CD14-positive monocyte (primary cell): ENCODE results near the gene FAM180A. TPM values are rescaled to one million over a fixed set of nuclear protein-coding genes. Genes with fewer than 3 reads are reported as not detected.

Experiments
- DNase-seq, 3 donors: peaks; one replicate each; pipeline ENCODE4 v3.0.0-alpha.2; 2011 to 2022
- H2AFZ ChIP-seq: 2 replicates; pipeline ENCODE4 v1.6.0; 2012; ENCODE audit warnings: mild to moderate bottlenecking, low read depth, low read length, inconsistent platforms; ENCODE audit not compliant: insufficient read depth, poor library complexity, severe bottlenecking
- H3K27ac ChIP-seq, 2 donors: 1 replicate in 1 of 2; 2 replicates in 1 of 2; pipeline ENCODE4 v1.5.1; 2012 to 2013; ENCODE audit warnings: low read length in 2 of 2, control low read depth in 1 of 2, inconsistent platforms in 1 of 2, low read depth in 1 of 2, mild to moderate bottlenecking in 1 of 2
- H3K27me3 ChIP-seq, 2 donors: one replicate each; pipeline versions ENCODE4 v1.6.0 to v1.6.1; 2011 to 2013; ENCODE audit warnings: low read length in 2 of 2; ENCODE audit not compliant: control insufficient read depth in 2 of 2, insufficient read depth in 2 of 2
- H3K36me3 ChIP-seq, 2 donors: replicated peaks in 1 of 2; 1 replicate in 1 of 2; 2 replicates in 1 of 2; pipeline versions ENCODE4 v1.5.1 to v1.6.1; 2012 to 2013; ENCODE audit warnings: low read length in 2 of 2, control low read depth in 1 of 2, inconsistent platforms in 1 of 2, mild to moderate bottlenecking in 1 of 2; ENCODE audit not compliant: insufficient read depth in 2 of 2, control insufficient read depth in 1 of 2
- H3K4me1 ChIP-seq, 2 donors: 1 replicate in 1 of 2; 2 replicates in 1 of 2; pipeline versions ENCODE4 v1.5.1 to v1.6.1; 2012 to 2013; ENCODE audit warnings: low read length in 2 of 2, control low read depth in 1 of 2, inconsistent platforms in 1 of 2, mild to moderate bottlenecking in 1 of 2, moderate library complexity in 1 of 2; ENCODE audit not compliant: insufficient read depth in 2 of 2, control insufficient read depth in 1 of 2
- H3K4me2 ChIP-seq: replicated peaks from 2 replicates; pipeline ENCODE3; 2012; ENCODE audit warnings: low read length, moderate library complexity, mild to moderate bottlenecking; ENCODE audit not compliant: poor library complexity, severe bottlenecking; ENCODE audit errors: extremely low read depth
- H3K4me3 ChIP-seq, 3 experiments: fragments of 200-600 bp in 1 of 3; sonication (generic) in 1 of 3; replicated peaks in 1 of 3; 1 replicate in 2 of 3; 2 replicates in 1 of 3; pipeline ENCODE4 v1.5.1; 2011 to 2013; ENCODE audit warnings: low read length in 3 of 3, mild to moderate bottlenecking in 3 of 3, control low read depth in 2 of 3, low read depth in 2 of 3, inconsistent platforms in 1 of 3, moderate library complexity in 1 of 3
- H3K79me2 ChIP-seq: 2 replicates; pipeline ENCODE4 v1.6.0; 2012; ENCODE audit warnings: mild to moderate bottlenecking, control low read depth, inconsistent platforms, low read length, moderate library complexity; ENCODE audit not compliant: insufficient read depth
- H3K9ac ChIP-seq: 2 replicates; pipeline ENCODE4 v1.6.0; 2017; ENCODE audit warnings: low read length, mild to moderate bottlenecking; ENCODE audit not compliant: insufficient read depth, poor library complexity, severe bottlenecking
- H3K9me3 ChIP-seq, 2 donors: replicated peaks in 1 of 2; 1 replicate in 1 of 2; 2 replicates in 1 of 2; pipeline versions ENCODE4 v1.5.1 to v1.6.1; 2012 to 2013; ENCODE audit warnings: low read length in 2 of 2, control low read depth in 1 of 2; ENCODE audit not compliant: control insufficient read depth in 1 of 2, insufficient read depth in 1 of 2
- H4K20me1 ChIP-seq: 2 replicates; pipeline ENCODE4 v1.6.0; 2012; ENCODE audit warnings: mild to moderate bottlenecking, low read length, control low read depth, moderate library complexity; ENCODE audit not compliant: insufficient read depth
- H3K27ac Mint-ChIP-seq, 7 donors: one replicate each; pipeline ENCODE4 v1.8.0; 2020; ENCODE audit warnings: mild to moderate bottlenecking in 7 of 7, mixed read lengths in 7 of 7, moderate library complexity in 6 of 7, inconsistent platforms in 2 of 7
- H3K27me3 Mint-ChIP-seq, 3 donors: one replicate each; pipeline ENCODE4 v1.8.0; 2021 to 2022; ENCODE audit warnings: low read depth in 3 of 3, mild to moderate bottlenecking in 3 of 3, mixed read lengths in 3 of 3, moderate library complexity in 3 of 3, inconsistent platforms in 1 of 3
- H3K36me3 Mint-ChIP-seq, 2 donors: one replicate each; pipeline ENCODE4 v1.8.0; 2020; ENCODE audit warnings: mixed read lengths in 2 of 2, inconsistent platforms in 1 of 2, mild to moderate bottlenecking in 1 of 2
- H3K4me1 Mint-ChIP-seq: one replicate; pipeline ENCODE4 v1.8.0; 2020; ENCODE audit warnings: mild to moderate bottlenecking, mixed read lengths
- H3K4me3 Mint-ChIP-seq, 2 donors: one replicate each; pipeline ENCODE4 v1.8.0; 2020; ENCODE audit warnings: mild to moderate bottlenecking in 2 of 2, mixed read lengths in 2 of 2, moderate library complexity in 1 of 2
- H3K9me3 Mint-ChIP-seq, 7 donors: one replicate each; pipeline ENCODE4 v1.8.0; 2020 to 2022; ENCODE audit warnings: mixed read lengths in 7 of 7, mild to moderate bottlenecking in 6 of 7, moderate library complexity in 6 of 7, inconsistent platforms in 2 of 7
- CTCF ChIP-seq: fragments of 200-600 bp; IDR thresholded peaks from one replicate; pipeline ENCODE4 v1.8.0; 2022; ENCODE audit warnings: antibody characterized with exemption, mild to moderate bottlenecking
- WGBS: methylation state at CpG from one replicate; pipeline ENCODE4 v1.1.5; 2013; ENCODE audit warnings: missing lambda C conversion rate; ENCODE audit not compliant: insufficient coverage; 5-methylcytosine and 5-hydroxymethylcytosine counted together
- intact Hi-C, 2 donors: fragments of 100-400 bp; cut with micrococcal nuclease; formaldehyde crosslinking; loops; one replicate each; pipeline versions ENCODE4 v1.15.0 to v1.15.1; 2023
- polyA minus RNA-seq: library from RNA; depleted of rRNA, polyadenylated mRNA; stranded (reverse); fragments of >200 nt; gene quantifications from 2 replicates; pipeline ENCODE4 v1.2.3, GENCODE V29; 2012
- polyA plus RNA-seq, 3 donors: library from polyadenylated mRNA; depleted of rRNA in 1 of 3; unstranded in 2 of 3; stranded (reverse) in 1 of 3; fragments of 300-500 nt in 2 of 3; fragments of >200 nt in 1 of 3; fragmentation: Illumina TruSeq in 2 of 3; gene quantifications; 1 replicate in 2 of 3; 2 replicates in 1 of 3; pipeline ENCODE4 v1.2.3, GENCODE V29; 2012 to 2021
- total RNA-seq, 12 experiments: library from RNA in 1 of 12; stranded (reverse) in 1 of 12; fragments of 120-200 nt in 1 of 12; gene quantifications; one replicate each; pipeline ENCODE4 v1.2.4 and lab custom pipeline; 2013 to 2026; ENCODE audit warnings: mixed read lengths in 6 of 12, inconsistent platforms in 1 of 12

Gene FAM180A
- not detected for total RNA-seq (2013)
- not detected for polyA plus RNA-seq
- not detected in 2 replicates for polyA minus RNA-seq
- total RNA-seq (lab: John Stamatoyannopoulos, UW), result 0 to 0.45 (median 0) reads per million in 11 experiments

- Histone ChIP-seq H3K79me2 (no peaks in the 10 kb centered on the region), H3K4me3 (no peak within 1 kb of the TSS), H4K20me1 (no peaks in the 10 kb centered on the region), H3K4me2 (no peak within 1 kb of the TSS), H3K27me3 (no peaks in the 10 kb centered on the region), H3K9me3 (no peaks in the 10 kb centered on the region), H3K4me1 (no peaks in the 10 kb centered on the region), H3K27ac (no peak within 1 kb of the TSS), H3K36me3 (no peaks in the 10 kb centered on the region), H2AFZ (no peak within 1 kb of the TSS), H3K9ac (no peak within 1 kb of the TSS)
- Mint-ChIP-seq H3K4me1 (no peaks in the 10 kb centered on the region), H3K27ac (no peak within 1 kb of the TSS), H3K27me3 (peaks cover 2 to 4% (median 2%) of the 10 kb centered on the region in 3 donors), H3K4me3 (no peak within 1 kb of the TSS), H3K36me3 (no peaks in the 10 kb centered on the region), H3K9me3 (peaks cover 0 to 2% (median 0%) of the 10 kb centered on the region in 7 donors)
- DNase-seq, result no peak
- no peak for TF ChIP-seq CTCF
- intact Hi-C loops, result no loop called here
- WGBS, result 98% methylated on average over 9 of the region's 11 CpGs
Measured at GRCh38 chr7:135748770-135749169, at the start of gene FAM180A. Gene FAM180A (minus strand): TSS chr7:135748813. CDS start chr7:135748580, 233 bp downstream.

- Mint-ChIP-seq H3K27ac (no peak overlapping the region), H3K4me1 (peaks cover 2% of the 10 kb centered on the region), H3K4me3 (no peak overlapping the region), H3K36me3 (no peaks in the 10 kb centered on the region), H3K27me3 (peaks cover 3 to 4% (median 4%) of the 10 kb centered on the region in 3 donors), H3K9me3 (no peaks in the 10 kb centered on the region)
- no CpG with 5 or more reads among the region's 4 CpGs for WGBS
- Histone ChIP-seq H2AFZ (no peak overlapping the region), H3K9ac (no peak overlapping the region), H3K79me2 (no peaks in the 10 kb centered on the region), H3K4me2 (no peak overlapping the region), H3K27me3 (no peaks in the 10 kb centered on the region), H3K9me3 (no peaks in the 10 kb centered on the region), H3K4me1 (no peaks in the 10 kb centered on the region), H3K27ac (no peak overlapping the region), H3K4me3 (no peak overlapping the region), H4K20me1 (no peaks in the 10 kb centered on the region), H3K36me3 (no peaks in the 10 kb centered on the region)
- intact Hi-C loops, result no loop called here
- DNase-seq, result no peak
- TF ChIP-seq CTCF, result no peak
Measured at GRCh38 chr7:135798095-135798494, 49.5 kb upstream of the FAM180A start.
